ENCODE data around the gene CA4.
"Not testable (repeated sequence)": the region's sequence is repeated elsewhere in the genome, so short reads cannot be mapped to it uniquely, and the experiment has no call there.

CA4 gene

DNA sequence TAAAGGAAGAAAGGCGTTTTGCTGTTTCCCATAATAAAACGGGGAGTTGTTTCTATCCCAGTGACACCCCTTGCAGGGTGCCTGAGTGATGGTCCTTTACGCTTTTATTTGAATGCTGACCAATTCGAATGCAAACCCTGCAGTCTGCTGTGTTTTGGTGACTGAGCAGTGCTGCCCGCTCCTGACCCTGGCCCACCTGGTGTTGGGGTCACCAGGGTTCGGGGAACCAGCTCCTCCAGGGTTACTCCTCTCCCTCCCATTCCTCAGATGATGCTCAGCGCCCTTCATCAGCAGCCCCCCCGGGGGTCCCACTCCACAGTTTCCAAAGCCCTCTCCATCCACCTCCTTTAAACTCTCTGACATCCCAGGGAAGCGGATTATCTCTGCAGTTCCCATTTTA is 6.0 kb downstream of the CA4 start:
- DNase-seq (ENCODE audit: low read depth), result no peak

DNA sequence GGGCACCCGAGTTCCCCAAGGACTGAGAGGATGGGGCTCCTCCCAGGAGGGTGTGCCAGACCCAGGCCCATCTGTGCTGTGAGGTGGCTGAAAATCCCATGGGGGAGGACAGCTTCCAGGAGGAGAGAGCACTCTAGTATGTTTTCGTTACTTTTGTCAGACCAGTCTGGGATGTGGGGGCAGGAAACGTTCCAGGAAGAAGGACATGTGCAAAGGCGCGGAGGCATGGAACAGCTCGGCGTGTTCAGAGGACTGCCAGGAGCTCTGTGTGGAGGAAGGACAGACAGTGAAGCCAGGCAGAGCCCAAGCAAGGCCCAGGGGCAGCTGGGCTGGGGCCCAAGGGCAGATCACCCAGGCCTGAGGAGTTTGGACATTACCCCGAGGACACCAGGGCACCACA is 7.0 kb downstream of the CA4 start:
- no peak for DNase-seq (ENCODE audit: low read depth)

DNA sequence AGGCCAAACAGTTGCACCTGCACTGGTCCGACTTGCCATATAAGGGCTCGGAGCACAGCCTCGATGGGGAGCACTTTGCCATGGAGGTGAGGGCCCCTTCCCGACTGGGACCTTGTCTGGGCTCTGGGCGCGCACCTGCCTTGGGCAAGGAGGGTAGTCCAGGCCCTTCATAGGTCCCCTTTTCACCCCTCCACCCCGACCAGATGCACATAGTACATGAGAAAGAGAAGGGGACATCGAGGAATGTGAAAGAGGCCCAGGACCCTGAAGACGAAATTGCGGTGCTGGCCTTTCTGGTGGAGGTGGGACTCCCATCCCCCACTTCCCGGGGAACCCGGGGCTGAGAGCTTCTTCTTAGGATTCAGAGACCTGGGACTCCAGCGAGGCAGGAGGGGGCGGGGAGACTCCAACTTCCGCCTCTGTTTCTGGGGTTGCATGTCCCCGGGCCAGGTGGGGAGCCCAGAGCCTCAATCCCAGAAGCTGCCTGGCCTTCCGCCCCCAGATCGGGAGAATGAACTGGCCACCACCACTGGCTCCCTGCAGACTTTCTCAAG is 7.8 kb downstream of the CA4 start:
- DNase-seq (ENCODE audit: low read depth), result no peak

DNA sequence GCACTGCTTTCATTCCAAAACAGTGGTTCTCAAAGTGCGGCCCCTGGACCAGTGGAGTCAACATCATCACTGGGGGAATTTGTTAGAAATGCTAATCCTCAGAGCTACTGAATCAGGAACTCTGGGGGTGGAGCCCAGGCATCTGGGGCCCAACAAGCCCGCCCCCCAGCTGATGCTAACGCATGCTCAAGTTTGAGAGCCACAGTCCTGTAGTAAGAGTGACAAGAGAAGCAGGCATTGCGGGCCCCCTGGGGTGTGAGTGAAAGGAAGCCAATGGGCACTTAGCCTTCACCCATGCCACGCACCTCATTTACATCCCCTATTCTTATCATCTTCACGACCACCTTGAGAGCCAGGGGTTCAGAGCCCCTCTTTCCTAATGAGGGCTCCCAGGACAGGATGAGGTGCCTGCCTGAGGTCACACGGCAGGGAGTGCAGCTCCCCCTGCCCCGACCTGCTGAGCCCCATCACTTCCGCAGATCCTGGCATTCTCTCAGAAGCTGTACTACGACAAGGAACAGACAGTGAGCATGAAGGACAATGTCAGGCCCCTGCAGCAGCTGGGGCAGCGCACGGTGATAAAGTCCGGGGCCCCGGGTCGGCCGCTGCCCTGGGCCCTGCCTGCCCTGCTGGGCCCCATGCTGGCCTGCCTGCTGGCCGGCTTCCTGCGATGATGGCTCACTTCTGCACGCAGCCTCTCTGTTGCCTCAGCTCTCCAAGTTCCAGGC is 9.1 kb downstream of the CA4 start:
- DNase-seq (ENCODE audit: low read depth), result no peak

DNA sequence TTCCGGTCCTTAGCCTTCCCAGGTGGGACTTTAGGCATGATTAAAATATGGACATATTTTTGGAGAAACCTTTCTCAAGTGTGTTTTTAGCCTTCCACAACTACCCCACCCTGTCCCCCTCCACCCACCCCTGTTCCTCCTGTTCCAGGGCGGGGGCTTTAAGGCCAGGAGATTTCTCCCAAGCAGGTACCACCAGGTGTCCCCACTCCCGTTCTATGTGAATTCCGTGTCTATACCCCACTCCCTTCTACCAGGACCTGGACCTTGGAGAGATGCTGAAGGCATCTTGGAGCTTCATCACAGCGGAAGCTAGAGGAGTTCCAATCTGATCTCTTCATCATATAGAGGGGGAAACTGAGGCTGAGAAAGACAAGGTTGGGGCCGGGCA is 9.7 kb downstream of the CA4 start:
- no peak for DNase-seq (ENCODE audit: low read depth)

DNA sequence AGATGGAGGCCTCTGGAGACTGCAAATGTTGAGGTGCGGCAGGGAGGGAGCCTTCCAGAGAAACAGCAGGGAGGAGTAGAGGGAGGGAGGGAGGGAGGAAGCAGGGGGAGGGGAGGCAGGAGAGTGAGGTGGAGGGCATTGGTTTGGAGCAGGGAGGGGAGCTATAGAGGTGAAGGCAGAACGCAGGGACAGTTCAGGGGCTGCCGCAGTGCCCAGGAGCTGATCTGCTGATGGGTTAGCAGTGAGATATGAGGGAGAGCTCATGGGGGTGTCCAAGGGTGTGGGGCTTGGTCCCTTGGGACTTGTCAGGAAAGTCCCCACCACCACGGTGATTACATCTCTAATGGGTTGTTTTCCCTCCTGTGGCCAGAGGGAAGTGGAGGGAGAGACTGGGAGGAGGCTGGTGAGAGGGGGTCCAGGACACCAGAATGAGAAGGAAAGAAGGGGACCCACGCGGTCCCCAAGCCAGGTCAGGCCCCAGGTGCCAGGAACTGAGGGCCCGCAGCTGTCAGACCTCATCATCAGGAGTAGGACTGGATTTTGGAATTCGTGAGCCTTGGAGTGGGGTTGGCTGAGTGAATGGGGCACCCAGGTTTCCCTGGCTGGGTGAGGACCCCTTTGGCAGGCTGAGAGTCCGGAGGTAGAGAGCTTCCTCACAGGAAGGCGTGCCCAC is 11.2 kb downstream of the CA4 start:
- no peak for DNase-seq (ENCODE audit: low read depth)

DNA sequence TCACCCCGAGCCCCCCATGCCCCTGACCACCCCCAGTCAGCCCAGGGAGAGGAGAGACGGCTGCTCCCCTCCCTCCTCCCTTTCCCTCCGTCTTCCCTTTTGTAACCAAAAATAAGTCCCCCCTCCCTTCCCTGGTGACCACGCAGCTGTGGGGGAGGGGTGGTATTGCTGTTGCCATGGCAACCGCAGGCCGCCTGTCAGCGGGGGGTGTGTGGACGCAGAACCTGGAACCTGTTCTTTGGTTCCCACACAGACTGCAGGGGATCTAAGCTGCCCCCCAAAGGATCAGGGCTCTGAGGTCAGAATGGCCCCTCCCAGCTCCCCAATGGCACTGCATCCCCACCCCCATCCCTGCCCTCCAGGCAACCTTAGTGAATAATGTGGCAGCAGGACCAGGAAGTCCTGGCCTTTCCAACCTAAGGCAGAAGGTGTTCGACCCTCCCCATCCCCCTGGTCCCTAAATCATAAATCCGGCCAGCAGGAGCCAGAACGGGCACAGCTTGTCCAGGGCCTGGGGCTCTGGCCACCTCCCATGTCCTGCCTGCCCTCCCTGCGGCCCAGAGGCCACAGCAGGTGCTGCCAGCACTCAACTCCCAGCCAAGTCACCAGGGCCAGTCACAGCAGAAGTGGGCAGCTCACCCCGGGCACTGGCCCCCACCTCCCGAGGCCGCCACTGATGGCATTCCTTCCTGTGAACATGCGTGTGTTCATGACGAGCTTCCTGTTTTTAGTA is 12.0 kb downstream of the CA4 start:
- no peak for DNase-seq (ENCODE audit: low read depth)

DNA sequence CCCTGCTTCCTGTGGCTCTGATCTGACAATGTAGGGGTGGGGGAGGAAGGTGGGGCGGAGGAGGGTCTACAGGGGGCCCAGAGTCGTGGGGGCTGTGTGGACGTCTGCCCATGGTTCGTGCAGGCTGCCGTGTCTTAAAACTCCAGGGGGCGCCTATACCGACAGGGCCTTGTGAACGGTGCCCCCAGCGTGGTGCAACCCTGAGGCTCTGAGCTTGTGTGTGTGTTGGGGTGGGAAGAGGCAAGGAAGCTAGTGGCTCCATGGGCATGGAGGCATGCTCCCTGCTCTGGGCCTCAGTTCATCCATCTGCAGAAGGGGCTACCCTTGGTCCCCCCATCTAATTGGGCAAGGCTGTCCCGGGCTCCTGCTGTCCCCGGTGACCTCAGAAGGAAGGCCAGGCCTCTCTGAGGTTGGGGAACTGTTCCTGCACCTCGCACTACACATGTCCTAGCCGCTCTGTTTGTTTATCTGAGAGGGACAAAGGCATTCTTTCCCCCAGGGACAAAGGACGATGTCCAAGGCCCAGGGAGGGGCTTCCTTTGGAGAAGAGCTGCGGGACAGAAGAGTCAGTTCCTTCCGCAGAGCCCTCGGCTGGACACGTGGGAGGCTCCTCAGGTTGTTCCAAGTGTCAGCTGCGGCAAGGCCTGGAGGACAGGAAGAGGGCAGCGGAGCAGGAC is 13.5 kb downstream of the CA4 start:
- no peak for DNase-seq (ENCODE audit: low read depth)

DNA sequence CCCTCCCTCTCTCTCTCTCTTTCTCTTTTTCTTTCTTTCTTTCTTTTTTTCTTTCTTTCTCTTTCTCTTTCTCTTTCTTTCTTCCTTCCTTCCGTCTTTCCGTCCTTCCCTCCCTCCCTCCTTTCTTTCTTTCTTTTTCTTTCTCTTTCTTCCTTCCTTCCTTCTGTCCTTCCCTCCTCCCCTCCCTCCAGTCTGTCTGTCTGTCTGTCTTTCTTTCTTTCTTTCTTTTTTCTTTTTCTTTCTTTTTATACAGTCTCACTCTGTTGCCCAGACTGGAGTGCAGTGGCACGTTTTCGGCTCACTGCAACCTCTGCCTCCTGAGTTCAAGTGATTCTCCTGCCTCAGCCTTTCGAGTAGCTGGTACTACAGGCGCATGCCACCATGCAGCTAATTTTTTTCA is 14.4 kb downstream of the CA4 start:
- no peak for DNase-seq (ENCODE audit: low read depth)

DNA sequence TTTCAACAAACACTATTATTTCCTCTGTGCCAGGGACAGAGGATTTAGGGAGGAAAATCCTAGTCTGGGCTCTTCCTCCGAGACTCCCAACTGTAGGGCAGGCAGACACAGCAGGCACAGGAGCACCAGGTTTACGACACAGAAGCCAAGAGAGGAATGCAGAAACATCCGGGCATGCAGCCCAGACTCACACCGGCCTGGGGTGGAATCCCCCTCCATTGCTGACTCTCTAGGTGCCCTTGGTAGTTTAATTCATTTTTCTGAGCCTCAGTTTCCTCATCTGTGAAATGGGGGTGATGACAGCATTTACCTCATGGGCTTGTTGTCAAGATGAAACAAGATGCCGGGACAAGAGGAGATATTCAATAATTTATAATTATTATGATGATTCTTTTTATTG is 14.9 kb downstream of the CA4 start:
- no peak for DNase-seq (ENCODE audit: low read depth)

DNA sequence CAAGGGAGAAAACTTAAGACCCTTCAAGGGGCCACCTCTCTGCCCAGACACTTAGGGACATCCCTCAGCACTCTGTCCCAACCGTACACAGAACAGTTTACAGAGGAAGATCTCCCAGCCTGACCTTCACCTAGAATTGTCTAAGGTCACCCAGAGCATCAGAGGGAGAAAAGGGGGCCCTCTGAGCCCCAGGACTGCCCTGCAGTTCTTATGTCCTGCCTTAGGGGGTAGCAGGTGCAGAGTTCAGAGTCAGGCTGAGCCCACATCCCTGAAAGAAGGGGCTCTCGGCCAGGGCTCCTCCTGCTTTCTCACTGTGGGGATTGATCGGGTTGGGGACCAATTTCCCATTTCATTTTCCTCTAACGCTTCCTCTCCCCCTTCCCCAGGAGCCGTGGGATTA is 15.4 kb downstream of the CA4 start:
- DNase-seq (ENCODE audit: low read depth), result no peak

DNA sequence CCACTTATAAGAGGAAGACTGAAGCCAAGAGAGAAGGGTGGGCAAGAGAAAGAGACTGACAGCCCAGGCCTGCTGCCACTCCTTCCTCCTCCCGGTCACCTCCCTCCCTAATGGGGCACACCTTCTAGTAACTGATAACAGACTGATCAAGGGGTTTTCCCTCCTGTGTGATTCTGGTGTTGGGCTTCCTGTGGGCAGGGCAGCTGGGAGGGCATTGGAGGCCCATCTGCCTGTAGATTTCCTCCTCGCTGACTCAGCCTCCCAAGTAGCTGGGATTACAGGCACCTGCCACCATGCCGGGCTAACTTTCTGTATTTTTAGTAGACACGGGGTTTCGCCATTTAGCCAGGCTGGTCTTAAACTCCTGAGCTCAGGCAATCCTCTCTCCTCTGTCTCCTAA is 16.2 kb downstream of the CA4 start:
- DNase-seq (ENCODE audit: low read depth), result no peak

DNA sequence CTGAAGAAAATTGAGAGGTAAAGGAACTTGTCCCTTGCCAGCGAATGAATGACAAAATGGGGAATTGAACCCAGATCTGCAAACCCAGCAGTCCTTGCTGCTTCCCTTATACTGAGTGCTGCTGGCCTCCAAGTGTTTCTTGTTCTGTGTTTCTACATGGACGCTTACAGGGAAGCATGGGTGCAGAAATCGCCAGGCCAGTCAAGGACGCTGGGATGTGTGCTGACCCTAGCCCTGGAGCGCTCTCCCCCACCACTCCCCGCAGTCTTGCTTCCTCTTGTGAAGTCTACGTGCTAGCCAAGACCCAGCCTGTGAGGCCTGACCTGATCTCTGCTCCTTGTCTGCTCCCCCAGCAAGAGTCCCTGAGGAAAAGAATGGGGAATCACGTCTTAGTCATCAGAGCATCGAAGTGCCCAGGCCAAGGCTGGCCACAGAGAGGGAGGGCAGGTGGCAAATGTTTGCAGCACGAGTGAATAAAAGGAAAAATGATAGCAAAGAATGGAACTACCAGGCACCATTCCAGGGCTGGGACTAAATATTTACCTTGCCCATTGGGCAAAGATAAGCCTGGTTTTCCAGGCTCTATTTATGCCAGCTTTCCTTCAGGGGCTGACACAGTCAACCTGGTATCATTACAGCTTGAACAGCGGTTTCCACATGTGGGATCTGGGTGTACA is 17.4 kb downstream of the CA4 start:
- DNase-seq (ENCODE audit: low read depth), result no peak

DNA sequence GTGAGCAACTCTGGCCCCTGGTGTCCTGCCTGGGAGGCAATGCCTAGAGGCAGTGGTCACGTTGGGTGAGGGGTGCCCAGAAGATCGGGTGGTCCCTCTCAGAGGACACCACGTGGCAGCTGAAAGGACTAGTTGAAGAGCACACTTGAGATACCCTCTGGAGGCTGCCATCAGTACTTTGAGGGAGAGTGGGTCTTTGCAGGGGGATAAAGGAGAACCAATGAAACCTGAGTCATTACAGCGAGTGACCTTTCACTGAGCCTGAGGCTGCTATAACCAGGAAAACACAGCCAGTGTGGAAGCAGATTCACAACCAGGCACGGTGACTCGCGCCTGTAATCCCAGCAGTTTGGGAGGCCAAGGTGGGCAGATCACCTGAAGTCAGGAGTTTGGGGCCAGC is 18.9 kb downstream of the CA4 start:
- DNase-seq (ENCODE audit: low read depth), result no peak

DNA sequence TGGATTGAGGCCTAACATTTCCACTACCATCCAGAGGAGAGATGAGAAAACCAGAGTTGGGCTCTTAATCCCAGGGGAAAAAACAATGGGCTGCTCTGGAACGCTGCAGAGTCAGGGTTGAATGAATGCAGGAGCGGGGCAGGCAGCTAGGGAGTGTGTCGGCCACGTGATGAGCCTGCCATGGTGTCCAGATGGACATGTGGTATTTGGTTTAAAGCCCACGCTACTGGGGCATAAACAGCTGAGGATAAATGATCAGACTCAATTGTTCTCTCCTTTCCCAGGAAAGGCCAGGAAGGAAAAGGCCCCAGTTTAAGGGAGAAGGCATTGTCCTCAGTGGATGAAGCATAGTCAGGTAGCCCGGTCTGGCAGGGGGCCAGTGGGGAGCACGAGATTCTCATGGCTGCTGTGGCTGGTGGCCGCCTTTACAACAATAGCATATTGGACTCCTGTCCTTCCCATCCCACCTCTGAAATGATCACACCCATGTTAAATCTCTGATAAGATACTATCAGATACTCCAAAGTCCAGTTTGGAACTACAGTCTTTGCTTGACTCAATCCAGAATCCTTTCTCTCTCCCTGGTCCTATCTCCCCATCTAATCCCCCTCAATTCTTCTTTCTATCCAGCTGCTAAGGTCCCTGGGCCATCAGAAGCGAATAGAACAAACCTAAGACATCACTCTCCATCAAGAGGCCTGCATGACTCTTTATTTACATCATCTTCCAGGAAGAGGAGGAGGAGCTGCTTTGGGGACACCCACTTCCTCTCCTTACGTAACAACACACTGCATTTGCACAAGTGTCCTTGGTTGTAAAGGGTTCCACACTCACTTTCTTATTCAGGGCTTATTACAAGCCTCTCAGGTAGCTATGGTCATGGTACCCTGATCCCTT is 20.4 kb downstream of the CA4 start:
- no peak for DNase-seq (ENCODE audit: low read depth)

DNA sequence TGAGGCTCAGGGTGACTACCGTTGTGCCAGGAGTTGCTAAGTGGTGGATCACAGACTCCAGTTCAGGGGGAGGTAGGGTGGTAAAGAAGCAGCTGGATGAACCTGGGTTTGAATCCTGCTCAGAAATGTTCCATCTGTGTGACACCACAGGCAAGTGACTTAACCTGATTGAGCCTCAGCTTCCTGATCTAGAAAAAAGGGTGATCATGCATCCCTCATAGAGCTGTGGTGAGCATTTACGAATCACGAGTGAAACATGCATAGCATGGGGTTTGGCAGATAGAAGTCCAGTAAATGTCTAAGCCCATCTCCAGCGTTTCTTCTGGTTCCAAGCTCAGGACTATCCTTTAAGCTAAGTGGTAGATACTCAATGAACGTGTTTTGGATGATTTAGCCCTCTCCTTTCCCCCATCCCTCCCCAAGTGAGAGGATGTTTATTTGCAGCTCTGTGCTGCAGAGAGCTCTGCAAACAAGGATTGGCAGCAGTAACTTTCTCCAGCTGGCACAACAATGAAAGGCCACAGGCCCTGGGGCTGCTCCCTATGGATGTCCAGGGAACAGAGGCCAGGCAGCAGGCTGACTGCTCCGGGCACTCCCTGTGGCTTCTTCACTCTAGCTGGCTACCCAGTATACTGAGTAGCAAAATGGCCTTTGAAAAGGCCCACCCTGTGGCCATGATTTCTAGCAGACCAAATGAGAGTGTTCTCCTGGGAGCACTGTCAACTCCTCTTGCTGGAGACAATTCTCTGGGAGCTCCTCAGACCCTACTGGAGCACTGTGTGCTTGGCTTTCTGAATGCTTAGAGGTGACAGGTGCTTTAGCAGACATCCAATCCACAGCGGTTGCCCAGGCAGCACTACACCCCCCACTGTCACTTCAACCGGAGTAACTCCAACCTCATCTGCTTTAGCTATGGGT is 21.3 kb downstream of the CA4 start:
- DNase-seq (ENCODE audit: low read depth), result no peak

DNA sequence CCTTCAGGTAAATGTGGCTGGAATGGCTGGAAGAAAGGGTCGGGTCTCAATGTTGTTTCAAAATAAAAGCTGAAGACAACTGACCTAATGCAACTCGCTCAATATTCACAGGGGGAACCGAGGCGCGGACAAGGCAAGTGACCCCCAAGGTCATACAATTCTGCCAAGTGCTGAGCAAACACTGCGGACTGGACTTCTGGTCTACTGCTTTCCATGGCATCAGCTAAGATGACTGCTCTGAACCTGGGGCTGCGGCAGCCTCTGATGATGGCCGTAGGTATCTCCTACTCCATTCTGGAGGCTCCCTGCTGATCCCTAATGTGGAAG is 21.9 kb downstream of the CA4 start:
- no peak for DNase-seq (ENCODE audit: low read depth)

DNA sequence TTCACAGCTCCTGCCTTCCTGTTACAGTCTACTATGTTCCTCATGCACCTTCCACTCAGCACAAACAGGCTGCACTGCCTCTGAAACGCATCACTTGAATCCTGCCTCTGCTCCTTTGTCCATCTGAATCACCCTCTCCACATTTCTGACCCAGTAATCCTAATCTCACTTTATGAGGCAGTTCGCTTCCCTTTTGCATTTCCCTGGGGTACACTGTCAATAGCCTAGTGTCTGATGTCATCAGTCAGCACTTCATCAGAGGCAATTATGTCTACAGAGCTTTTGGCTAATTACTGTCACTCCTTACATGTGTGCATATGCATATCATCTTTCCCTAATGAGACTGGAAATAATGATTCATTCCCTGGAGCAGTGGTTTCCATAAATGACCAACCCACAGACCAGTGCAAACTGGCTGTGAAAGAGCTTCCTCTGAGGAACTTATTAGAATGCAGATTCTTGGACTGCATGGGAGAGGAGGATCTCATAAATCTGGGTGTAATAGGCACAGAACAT is 23.6 kb downstream of the CA4 start:
- no peak for DNase-seq (ENCODE audit: low read depth)

DNA sequence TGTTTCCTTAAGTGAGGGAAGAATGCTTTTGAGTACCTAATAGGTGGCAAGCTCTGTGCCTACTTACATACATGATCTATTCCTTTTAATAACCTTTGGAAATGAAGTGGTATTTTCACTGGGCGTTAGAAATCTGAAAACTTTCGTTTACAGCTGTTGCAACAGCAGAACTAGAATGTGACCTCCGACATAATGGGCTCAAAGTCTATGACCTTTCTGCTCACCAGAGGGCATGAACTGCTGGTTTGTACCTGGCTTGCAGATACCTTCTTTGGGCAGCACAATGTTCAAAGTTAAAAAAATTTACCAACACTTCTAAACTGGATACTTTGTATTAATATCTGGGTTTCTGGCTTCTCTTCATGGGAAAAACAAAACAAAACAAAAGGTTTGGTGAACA is 24.3 kb downstream of the CA4 start:
- no peak for DNase-seq (ENCODE audit: low read depth)

DNA sequence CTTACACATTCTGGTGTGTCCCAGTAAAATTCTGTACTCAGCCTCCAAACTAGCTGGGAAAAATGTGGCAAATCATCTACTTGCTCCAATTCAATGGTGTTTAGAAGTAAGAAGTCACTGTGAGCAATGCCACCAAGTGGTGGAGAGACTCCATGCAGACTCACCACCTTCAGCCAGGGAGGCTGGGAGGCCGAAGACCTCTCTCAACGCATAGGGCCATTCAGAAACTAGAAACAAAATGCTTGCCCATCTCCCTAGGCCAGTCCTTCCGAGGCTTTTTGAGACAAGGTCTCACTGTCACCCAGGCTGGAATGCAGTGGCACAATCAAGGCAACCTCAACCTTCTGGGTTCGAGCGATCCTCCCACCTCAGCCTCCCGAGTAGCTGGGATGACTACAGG is 25.0 kb downstream of the CA4 start:
- DNase-seq (ENCODE audit: low read depth), result not testable (repeated sequence)
